Neural cell (in vitro differentiated cells): ENCODE data around the gene ST6GAL1.

Source experiments
- MXI1 ChIP-seq: fragments of 450-650 bp; conservative IDR thresholded peaks from 2 replicates; pipeline ENCODE4 v1.6.1; 2014; ENCODE audit warnings: antibody characterized with exemption, mild to moderate bottlenecking; ENCODE audit not compliant: poor library complexity, severe bottlenecking
- POLR2AphosphoS5 ChIP-seq: IDR thresholded peaks from 2 replicates; pipeline ENCODE4 v1.6.1; 2012
- TAF1 ChIP-seq: IDR thresholded peaks from 2 replicates; pipeline ENCODE4 v1.6.1; 2012; ENCODE audit warnings: low read depth
- TF ChIP-seq, protein P1 (sequence below): fragments of 450-650 bp; IDR thresholded peaks from 2 replicates; pipeline ENCODE4 v1.5.1; 2014; ENCODE audit warnings: antibody characterized with exemption, mild to moderate bottlenecking, moderate library complexity; ENCODE audit not compliant: poor library complexity, severe bottlenecking
- TF ChIP-seq, protein P2 (sequence below): IDR thresholded peaks from 2 replicates; pipeline ENCODE4 v1.6.1; 2012; ENCODE audit warnings: borderline replicate concordance

DNA sequence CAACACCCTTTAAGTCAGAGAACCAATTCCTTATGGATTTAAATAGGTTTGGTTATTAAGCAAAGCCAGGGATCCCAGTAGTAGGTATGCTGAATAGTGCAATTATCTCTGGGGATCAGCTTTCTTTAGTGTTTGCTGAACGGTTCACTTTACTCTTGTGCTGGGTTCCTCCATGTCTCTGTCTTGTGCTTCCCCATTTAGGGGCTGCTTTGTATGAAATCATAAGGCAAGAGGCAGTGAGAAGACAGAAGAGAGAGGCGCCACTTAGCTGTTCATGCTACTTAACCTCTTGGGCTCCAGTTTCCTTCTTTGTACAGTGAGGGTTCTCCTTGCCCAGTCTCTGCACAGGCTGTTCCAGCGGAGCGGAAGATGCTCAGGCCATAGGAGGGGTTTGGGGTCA lies 3.5 kb downstream of the ST6GAL1 start:
- TF ChIP-seq POLR2AphosphoS5 (no peak), MXI1 (no peak), TAF1 (no peak)
- TF ChIP-seq, protein P1, sequence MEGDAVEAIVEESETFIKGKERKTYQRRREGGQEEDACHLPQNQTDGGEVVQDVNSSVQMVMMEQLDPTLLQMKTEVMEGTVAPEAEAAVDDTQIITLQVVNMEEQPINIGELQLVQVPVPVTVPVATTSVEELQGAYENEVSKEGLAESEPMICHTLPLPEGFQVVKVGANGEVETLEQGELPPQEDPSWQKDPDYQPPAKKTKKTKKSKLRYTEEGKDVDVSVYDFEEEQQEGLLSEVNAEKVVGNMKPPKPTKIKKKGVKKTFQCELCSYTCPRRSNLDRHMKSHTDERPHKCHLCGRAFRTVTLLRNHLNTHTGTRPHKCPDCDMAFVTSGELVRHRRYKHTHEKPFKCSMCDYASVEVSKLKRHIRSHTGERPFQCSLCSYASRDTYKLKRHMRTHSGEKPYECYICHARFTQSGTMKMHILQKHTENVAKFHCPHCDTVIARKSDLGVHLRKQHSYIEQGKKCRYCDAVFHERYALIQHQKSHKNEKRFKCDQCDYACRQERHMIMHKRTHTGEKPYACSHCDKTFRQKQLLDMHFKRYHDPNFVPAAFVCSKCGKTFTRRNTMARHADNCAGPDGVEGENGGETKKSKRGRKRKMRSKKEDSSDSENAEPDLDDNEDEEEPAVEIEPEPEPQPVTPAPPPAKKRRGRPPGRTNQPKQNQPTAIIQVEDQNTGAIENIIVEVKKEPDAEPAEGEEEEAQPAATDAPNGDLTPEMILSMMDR: no peak
- TF ChIP-seq, protein P2, sequence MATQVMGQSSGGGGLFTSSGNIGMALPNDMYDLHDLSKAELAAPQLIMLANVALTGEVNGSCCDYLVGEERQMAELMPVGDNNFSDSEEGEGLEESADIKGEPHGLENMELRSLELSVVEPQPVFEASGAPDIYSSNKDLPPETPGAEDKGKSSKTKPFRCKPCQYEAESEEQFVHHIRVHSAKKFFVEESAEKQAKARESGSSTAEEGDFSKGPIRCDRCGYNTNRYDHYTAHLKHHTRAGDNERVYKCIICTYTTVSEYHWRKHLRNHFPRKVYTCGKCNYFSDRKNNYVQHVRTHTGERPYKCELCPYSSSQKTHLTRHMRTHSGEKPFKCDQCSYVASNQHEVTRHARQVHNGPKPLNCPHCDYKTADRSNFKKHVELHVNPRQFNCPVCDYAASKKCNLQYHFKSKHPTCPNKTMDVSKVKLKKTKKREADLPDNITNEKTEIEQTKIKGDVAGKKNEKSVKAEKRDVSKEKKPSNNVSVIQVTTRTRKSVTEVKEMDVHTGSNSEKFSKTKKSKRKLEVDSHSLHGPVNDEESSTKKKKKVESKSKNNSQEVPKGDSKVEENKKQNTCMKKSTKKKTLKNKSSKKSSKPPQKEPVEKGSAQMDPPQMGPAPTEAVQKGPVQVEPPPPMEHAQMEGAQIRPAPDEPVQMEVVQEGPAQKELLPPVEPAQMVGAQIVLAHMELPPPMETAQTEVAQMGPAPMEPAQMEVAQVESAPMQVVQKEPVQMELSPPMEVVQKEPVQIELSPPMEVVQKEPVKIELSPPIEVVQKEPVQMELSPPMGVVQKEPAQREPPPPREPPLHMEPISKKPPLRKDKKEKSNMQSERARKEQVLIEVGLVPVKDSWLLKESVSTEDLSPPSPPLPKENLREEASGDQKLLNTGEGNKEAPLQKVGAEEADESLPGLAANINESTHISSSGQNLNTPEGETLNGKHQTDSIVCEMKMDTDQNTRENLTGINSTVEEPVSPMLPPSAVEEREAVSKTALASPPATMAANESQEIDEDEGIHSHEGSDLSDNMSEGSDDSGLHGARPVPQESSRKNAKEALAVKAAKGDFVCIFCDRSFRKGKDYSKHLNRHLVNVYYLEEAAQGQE: no peak
